T-cell (primary cell): ENCODE measurements around the gene RARG. TPM values are rescaled to one million over a fixed set of nuclear protein-coding genes. Genes with fewer than 3 reads are reported as not detected.

Source experiments
- ATAC-seq, 4 experiments: fragments of 200-7000 bp in 3 of 4; fragments of 150-1000 bp in 1 of 4; cut with Tn5 transposase; replicated peaks in 1 of 4; 1 replicate in 3 of 4; 2 replicates in 1 of 4; pipeline ENCODE4 v1.10.0; 2021; ENCODE audit warnings: moderate library complexity in 3 of 4, mild to moderate bottlenecking in 2 of 4, moderate number of reproducible peaks in 1 of 4
- CTCF ChIA-PET, 2 donors: fragments of 300-600 bp; sonication (Branson Sonifier 250); formaldehyde crosslinking; loops; one replicate each; lab custom pipeline; 2022; ENCODE audit warnings: antibody characterized with exemption in 2 of 2; lab: Charles Lee
- POLR2A ChIA-PET, 2 donors: fragments of 300-600 bp; sonication (Branson Sonifier 250); formaldehyde crosslinking; loops; one replicate each; lab custom pipeline; 2022; ENCODE audit warnings: antibody characterized with exemption in 2 of 2; lab: Charles Lee
- DNase-seq, 35 experiments: peaks; one replicate each; pipeline versions ENCODE4 v3.0.0 to v3.0.0-alpha.2; 2013 to 2023
- H3K27ac ChIP-seq: one replicate; pipeline ENCODE4 v1.5.1; 2013; ENCODE audit warnings: low read length
- H3K27me3 ChIP-seq, 2 experiments: replicated peaks in 1 of 2; 1 replicate in 1 of 2; 2 replicates in 1 of 2; pipeline versions ENCODE4 v1.6.1 to v1.7.0; 2013; ENCODE audit warnings: low read length in 1 of 2, mixed read lengths in 1 of 2; ENCODE audit not compliant: control insufficient read depth in 2 of 2, insufficient read depth in 2 of 2; ENCODE audit errors: extremely low read depth in 1 of 2
- H3K36me3 ChIP-seq, 2 donors: 1 replicate in 1 of 2; 2 replicates in 1 of 2; pipeline versions ENCODE4 v1.6.1 to v1.7.0; 2013; ENCODE audit warnings: low read length in 1 of 2; ENCODE audit not compliant: control insufficient read depth in 2 of 2, insufficient read depth in 1 of 2; ENCODE audit errors: extremely low read depth in 1 of 2
- H3K4me1 ChIP-seq, 2 experiments: 1 replicate in 1 of 2; 2 replicates in 1 of 2; pipeline versions ENCODE4 v1.6.1 to v1.7.0; 2013; ENCODE audit warnings: low read length in 2 of 2, mixed read lengths in 1 of 2; ENCODE audit not compliant: insufficient read depth in 2 of 2, control insufficient read depth in 1 of 2; ENCODE audit errors: extremely low read depth in 1 of 2
- H3K4me3 ChIP-seq, 2 donors: 1 replicate in 1 of 2; 2 replicates in 1 of 2; pipeline versions ENCODE4 v1.5.1 to v1.7.0; 2013; ENCODE audit warnings: mild to moderate bottlenecking in 2 of 2, low read length in 1 of 2, moderate library complexity in 1 of 2; ENCODE audit not compliant: control insufficient read depth in 1 of 2; ENCODE audit errors: extremely low read depth in 1 of 2
- H3K9me3 ChIP-seq: 2 replicates; pipeline ENCODE4 v1.7.0; 2013
- H3K27ac Mint-ChIP-seq, 2 donors: one replicate each; pipeline ENCODE4 v1.8.0; 2020 to 2021; ENCODE audit warnings: mild to moderate bottlenecking in 2 of 2, mixed read lengths in 2 of 2
- H3K27me3 Mint-ChIP-seq, 2 donors: one replicate each; pipeline ENCODE4 v1.8.0; 2021 to 2022; ENCODE audit warnings: mixed read lengths in 2 of 2
- H3K36me3 Mint-ChIP-seq: one replicate; pipeline ENCODE4 v1.8.0; 2021; ENCODE audit warnings: mixed read lengths
- H3K4me1 Mint-ChIP-seq, 3 donors: one replicate each; pipeline ENCODE4 v1.8.0; 2020 to 2022; ENCODE audit warnings: mixed read lengths in 3 of 3, mild to moderate bottlenecking in 1 of 3
- H3K4me3 Mint-ChIP-seq, 3 donors: one replicate each; pipeline ENCODE4 v1.8.0; 2020 to 2022; ENCODE audit warnings: mild to moderate bottlenecking in 3 of 3, mixed read lengths in 3 of 3, moderate library complexity in 3 of 3
- H3K9me3 Mint-ChIP-seq, 3 donors: one replicate each; pipeline ENCODE4 v1.8.0; 2020 to 2022; ENCODE audit warnings: mixed read lengths in 3 of 3
- WGBS: methylation state at CpG from one replicate; pipeline ENCODE4 v1.1.5; 2013; ENCODE audit warnings: missing lambda C conversion rate; ENCODE audit not compliant: insufficient coverage; 5-methylcytosine and 5-hydroxymethylcytosine counted together
- total RNA-seq, 35 experiments: library from RNA in 6 of 35; stranded (reverse) in 6 of 35; fragments of 120-200 nt in 1 of 35; gene quantifications; one replicate each; pipeline versions ENCODE4 v1.2.1 to v1.2.4 and lab custom pipeline; 2013 to 2026

The RARG gene
- total RNA-seq, 5 donors from 2014 or later (not counting 1 experiment from before 2014, with no cell fraction given), result 20.3 to 91.3 (median 74.2) TPM

- DNase-seq (no peak), ATAC-seq (no peak)
- Mint-ChIP-seq H3K4me1 (peaks cover 52 to 63% (median 59%) of the 10 kb centered on the region in 3 donors), H3K27me3 (no peaks in the 10 kb centered on the region), H3K9me3 (no peaks in the 10 kb centered on the region), H3K27ac (peak overlapping the region; percentile 21 to 74), H3K4me3 (peak overlapping the region in 1 of 3 donors; percentile 97), H3K36me3 (peaks cover 56% of the 10 kb centered on the region)
- Histone ChIP-seq H3K4me1 (peaks cover 26 to 50% of the 10 kb centered on the region in 2 experiments), H3K27me3 (no peaks in the 10 kb centered on the region), H3K27ac (no peak overlapping the region), H3K36me3 (peaks cover 13 to 80% of the 10 kb centered on the region in 2 donors), H3K9me3 (no peaks in the 10 kb centered on the region), H3K4me3 (no peak overlapping the region)
- WGBS, result 93% methylated on average over 6 of the region's 6 CpGs
- CTCF ChIA-PET, result interaction anchor here in 1 of 2 donors (1.2 kb wide), 1 partner anchor 11 kb away, joined by 3 read pairs; no protein-coding TSS in a partner anchor
- POLR2A ChIA-PET, result interaction anchor here in 1 of 2 donors (0.8 kb wide), 1 partner anchor 10 kb away, joined by 3 read pairs; no protein-coding TSS in a partner anchor
These were observed 47.2 kb downstream of the RARG start for GRCh38 chr12:53184828-53185227.

DNA sequence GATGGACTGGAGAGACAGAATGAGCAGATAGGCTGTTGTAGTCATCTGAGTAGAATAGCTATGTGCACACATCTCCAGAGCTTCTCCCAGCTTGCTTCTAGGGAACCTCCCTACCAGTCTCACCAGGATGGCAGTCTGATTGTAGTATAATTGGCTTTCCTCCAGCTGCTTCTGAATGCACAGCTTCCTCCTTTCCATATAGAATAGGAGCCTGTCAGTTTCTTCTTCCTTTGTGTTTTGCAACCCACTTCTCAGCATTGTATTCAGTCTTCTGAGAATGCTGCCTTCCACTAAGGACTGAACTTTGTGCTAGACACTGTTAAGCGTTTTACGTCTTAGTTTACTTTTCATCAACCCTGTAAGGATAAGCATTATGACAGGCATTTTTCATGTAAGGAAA lies 49.1 kb downstream of the RARG start:
- Mint-ChIP-seq H3K27ac (peak overlapping the region; percentile 76 to 89), H3K36me3 (peaks cover 53% of the 10 kb centered on the region), H3K9me3 (no peaks in the 10 kb centered on the region), H3K4me3 (peak overlapping the region; percentile 89 to 97 (median 91)), H3K4me1 (peaks cover 60 to 63% (median 62%) of the 10 kb centered on the region in 3 donors), H3K27me3 (no peaks in the 10 kb centered on the region)
- Histone ChIP-seq H3K27ac (no peak overlapping the region), H3K9me3 (no peaks in the 10 kb centered on the region), H3K27me3 (no peaks in the 10 kb centered on the region), H3K4me3 (no peak overlapping the region), H3K4me1 (peaks cover 33 to 56% of the 10 kb centered on the region in 2 experiments), H3K36me3 (peaks cover 10 to 63% of the 10 kb centered on the region in 2 donors)
- ATAC-seq, result no peak
- CTCF ChIA-PET, result interaction anchor here in 1 of 2 donors (1.0 kb wide), 1 partner anchor 32 kb away, joined by 3 read pairs; no protein-coding TSS in a partner anchor
- no CpG with 5 or more reads among the region's 2 CpGs for WGBS
- POLR2A ChIA-PET, result no interaction called here
- no peak for DNase-seq

GRCh38 chr12:53181935-53182334 lies 50.1 kb downstream of the RARG start:
- no peak for DNase-seq
- Mint-ChIP-seq H3K4me1 (peaks cover 60 to 63% (median 62%) of the 10 kb centered on the region in 3 donors), H3K27ac (peak overlapping the region; percentile 85 to 89), H3K36me3 (peaks cover 44% of the 10 kb centered on the region), H3K27me3 (no peaks in the 10 kb centered on the region), H3K4me3 (peak overlapping the region; percentile 89 to 97 (median 91)), H3K9me3 (no peaks in the 10 kb centered on the region)
- WGBS, result 100% methylated on average over 2 of the region's 2 CpGs
- CTCF ChIA-PET, result interaction anchor here (0.6 to 3.1 kb wide), 5 partner anchors 20 to 564 kb away, joined by 3 to 11 read pairs (median 3); no protein-coding TSS in a partner anchor
- no peak for ATAC-seq
- no peaks in the 10 kb centered on the region for H3K27me3 ChIP-seq
- no peak overlapping the region for H3K27ac ChIP-seq
- peaks cover 10 to 54% of the 10 kb centered on the region in 2 donors for H3K36me3 ChIP-seq
- peaks cover 33 to 56% of the 10 kb centered on the region in 2 experiments for H3K4me1 ChIP-seq
- no peaks in the 10 kb centered on the region for H3K9me3 ChIP-seq
- POLR2A ChIA-PET, result interaction anchor here (0.5 to 1.3 kb wide), 3 partner anchors 17 to 188 kb away, joined by 3 to 4 read pairs (median 4); no protein-coding TSS in a partner anchor
- peak overlapping the region in 1 of 2 donors; percentile 93 for H3K4me3 ChIP-seq

- H3K27me3 Mint-ChIP-seq, result no peaks in the 10 kb centered on the region
- peaks cover 35% of the 10 kb centered on the region for H3K36me3 Mint-ChIP-seq
- H3K4me3 Mint-ChIP-seq, result peak overlapping the region; percentile 89 to 97 (median 91)
- H3K27me3 ChIP-seq, result no peaks in the 10 kb centered on the region
- ChIA-PET CTCF (interaction anchor here (0.6 to 3.1 kb wide), 11 partner anchors 9 to 565 kb away, joined by 3 to 11 read pairs (median 3); partner anchors contain the start of genes AAAS (in 1 of the 2), ESPL1 (in 1 of the 2) and PFDN5 (in 1 of the 2)), POLR2A (interaction anchor here (0.6 to 1.4 kb wide), 6 partner anchors 17 to 198 kb away, joined by 4 to 7 read pairs (median 4); no protein-coding TSS in a partner anchor)
- peak overlapping the region; percentile 74 to 93 for H3K4me3 ChIP-seq
- H3K27ac Mint-ChIP-seq, result peak overlapping the region; percentile 85 to 89
- H3K9me3 ChIP-seq, result no peaks in the 10 kb centered on the region
- no peaks in the 10 kb centered on the region for H3K9me3 Mint-ChIP-seq
- H3K27ac ChIP-seq, result peak overlapping the region; percentile 55
- DNase-seq (peak in 24 of 35 experiments; percentile 57 to 79 (median 70)), ATAC-seq (peak; percentile 54 to 60 (median 57))
- peaks cover 33 to 56% of the 10 kb centered on the region in 2 experiments for H3K4me1 ChIP-seq
- peaks cover 58 to 63% (median 60%) of the 10 kb centered on the region in 3 donors for H3K4me1 Mint-ChIP-seq
- WGBS, result under 1% methylated on average over 51 of the region's 57 CpGs
- H3K36me3 ChIP-seq, result peaks cover 6 to 45% of the 10 kb centered on the region in 2 donors
These were observed 50.9 kb downstream of the RARG start for GRCh38 chr12:53180931-53181645.

GRCh38 chr12:53180220-53180930 lies 51.6 kb downstream of the RARG start, which contains the start of the genes CSAD and ZNF740:
CSAD (minus strand) TSS chr12:53180925; CDS start chr12:53173470, 7,455 bp downstream.
ZNF740 (plus strand) TSS chr12:53180722; CDS start chr12:53181984, 1,262 bp downstream.
- H3K36me3 ChIP-seq, result peaks cover 5 to 38% of the 10 kb centered on the region in 2 donors
- peaks cover 33 to 52% of the 10 kb centered on the region in 2 experiments for H3K4me1 ChIP-seq
- peaks cover 30% of the 10 kb centered on the region for H3K36me3 Mint-ChIP-seq
- peak within 1 kb of the TSS; percentile 89 to 97 (median 91) for H3K4me3 Mint-ChIP-seq
- ATAC-seq (peak; percentile 94 to 97 (median 96)), DNase-seq (peak; percentile 91 to 99 (median 97))
- H3K9me3 ChIP-seq, result no peaks in the 10 kb centered on the region
- no peaks in the 10 kb centered on the region for H3K9me3 Mint-ChIP-seq
- peak within 1 kb of the TSS; percentile 74 to 93 for H3K4me3 ChIP-seq
- H3K27me3 Mint-ChIP-seq, result no peaks in the 10 kb centered on the region
- ChIA-PET POLR2A (interaction anchor here (0.5 to 1.4 kb wide), 8 partner anchors 18 to 199 kb away, joined by 3 to 7 read pairs (median 4); partner anchors contain the start of gene PFDN5 (in 1 of the 2)), CTCF (interaction anchor here in 1 of 2 donors (0.6 to 3.1 kb wide), 10 partner anchors 10 to 199 kb away, joined by 3 to 11 read pairs (median 4); partner anchors contain the start of genes AAAS, ESPL1, ITGB7 and MYG1)
- H3K27ac ChIP-seq, result peak within 1 kb of the TSS; percentile 95
- peaks cover 52 to 59% (median 55%) of the 10 kb centered on the region in 3 donors for H3K4me1 Mint-ChIP-seq
- peak within 1 kb of the TSS; percentile 96 to 98 for H3K27ac Mint-ChIP-seq
- no peaks in the 10 kb centered on the region for H3K27me3 ChIP-seq
- WGBS, result under 1% methylated on average over 49 of the region's 70 CpGs
